ENCODE measurements around the gene SLC52A3. TPM values are rescaled to one million over a fixed set of nuclear protein-coding genes. Genes with fewer than 3 reads are reported as not detected.
A peak's percentile ranks its signal among the peaks of the same experiment; 100 is the strongest.

The SLC52A3 gene
- total and polyA plus RNA-seq, 2 of the 13 experiments (the other 11 are each of a cell fraction or from before 2014, with no cell fraction given): 0.03 TPM; not detected in 1

GRCh38 chr20:728256-728944 lies 39.9 kb downstream of the SLC52A3 start (continued):
- no peak for TF ChIP-seq ZNF646 (CRISPR knock-in tag; IDR thresholded peaks at IDR 0.05)
- no peak for TF ChIP-seq ZFP41 (CRISPR knock-in tag; IDR thresholded peaks at IDR 0.05; ENCODE audit: borderline replicate concordance)
- TF ChIP-seq FOXA3 (CRISPR knock-in tag; IDR thresholded peaks at IDR 0.05): no peak
- no peak for TF ChIP-seq ATF6 (CRISPR knock-in tag; conservative IDR thresholded peaks at IDR 0.05)
- TF ChIP-seq ZNF776 (CRISPR knock-in tag; IDR thresholded peaks at IDR 0.05): peak; percentile 83; the same call in 1 of the 2 replicates
- TF ChIP-seq KDM5B (CRISPR knock-in tag; IDR thresholded peaks at IDR 0.05; ENCODE audit: borderline replicate concordance): peak; percentile 75; the same call in 1 of the 2 replicates
- TF ChIP-seq RXRB (CRISPR knock-in tag; IDR thresholded peaks at IDR 0.05; ENCODE audit: borderline replicate concordance): no peak
- TF ChIP-seq MAFG (CRISPR knock-in tag; IDR thresholded peaks at IDR 0.05): no peak
- TF ChIP-seq SOX13 (IDR thresholded peaks at IDR 0.05): no peak
- peak in 1 of 2 experiments; percentile 22; a peak in 1 of 4 replicates for TF ChIP-seq SOX13 (CRISPR knock-in tag; conservative IDR thresholded peaks at IDR 0.05 in 1 of 2, IDR thresholded peaks at IDR 0.05 in 1 of 2)
- peak; percentile 26; the same call in 1 of the 2 replicates for TF ChIP-seq AKAP8 (CRISPR knock-in tag; IDR thresholded peaks at IDR 0.05)
- peak; percentile 99 for TF ChIP-seq MTF2 (CRISPR knock-in tag; IDR thresholded peaks at IDR 0.05; ENCODE audit: borderline replicate concordance)
- peak; percentile 29; the same call in 1 of the 2 replicates for TF ChIP-seq HIVEP1 (CRISPR knock-in tag; IDR thresholded peaks at IDR 0.05)
- no peak for TF ChIP-seq MNT (IDR thresholded peaks at IDR 0.05)
- peak; percentile 69 for TF ChIP-seq DNMT1 (CRISPR knock-in tag; IDR thresholded peaks at IDR 0.05)
- no peak for TF ChIP-seq ATRX (CRISPR knock-in tag; IDR thresholded peaks at IDR 0.05; ENCODE audit: borderline replicate concordance)
- no peak for TF ChIP-seq GATA4 (IDR thresholded peaks at IDR 0.05; ENCODE audit: borderline replicate concordance, low read depth)
- 0 out of 2 replicates have a peak, but pooled peaks have one; percentile 62 for TF ChIP-seq ZNF160 (CRISPR knock-in tag; IDR thresholded peaks at IDR 0.05)
- TF ChIP-seq ZNF782 (CRISPR knock-in tag; IDR thresholded peaks at IDR 0.05; ENCODE audit: borderline replicate concordance): peak; percentile 71; the same call in 1 of the 2 replicates
- no peak for TF ChIP-seq ZNF30 (CRISPR knock-in tag; IDR thresholded peaks at IDR 0.05)
